Measurements from ENCODE around the gene GRAMD1A.

Gene GRAMD1A

DNA sequence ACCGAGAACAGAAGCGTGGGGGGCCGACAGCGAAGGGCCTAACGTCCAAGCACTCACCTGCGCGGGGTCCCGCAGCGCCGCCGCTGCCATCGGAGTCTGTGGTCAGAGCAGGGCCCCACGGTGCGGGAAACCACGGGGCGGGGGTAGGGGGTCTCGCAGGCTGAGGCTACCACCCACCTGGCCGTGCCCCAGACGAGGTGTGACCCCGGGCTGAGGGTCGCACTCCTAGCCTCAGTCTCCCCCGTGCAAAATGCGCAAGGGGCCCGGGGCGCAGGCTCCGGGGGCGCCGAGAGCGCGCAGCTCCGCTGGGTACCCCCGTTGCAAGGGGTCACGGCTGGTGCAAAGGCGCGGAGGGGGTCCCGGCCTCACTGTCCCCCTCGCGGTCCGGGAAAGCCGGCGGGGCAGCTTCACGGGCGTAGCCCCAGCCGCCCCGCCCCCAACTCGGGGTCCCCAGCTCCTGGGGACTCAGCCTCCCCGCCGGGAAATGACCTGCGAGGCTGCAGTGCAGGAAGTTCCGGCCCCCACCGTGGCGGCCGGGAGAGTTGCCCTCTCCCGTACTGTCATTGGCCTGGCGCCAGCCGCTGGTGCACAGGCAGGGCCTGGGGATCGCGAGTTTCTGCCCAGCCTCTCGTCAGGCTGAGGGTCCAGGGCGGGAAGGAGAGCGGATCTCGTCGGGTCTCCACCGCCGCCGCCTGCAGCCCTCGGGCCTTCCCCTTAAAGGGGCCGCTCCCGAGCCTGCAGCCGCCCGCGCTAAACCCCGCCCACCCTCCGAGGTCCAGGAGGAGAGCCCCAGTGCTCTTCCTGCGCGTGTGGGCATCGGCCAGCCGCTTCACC lies 36.3 kb upstream of the GRAMD1A start, which contains the start of gene ZNF792 (continued):
- TF ChIP-seq, protein P1, sequence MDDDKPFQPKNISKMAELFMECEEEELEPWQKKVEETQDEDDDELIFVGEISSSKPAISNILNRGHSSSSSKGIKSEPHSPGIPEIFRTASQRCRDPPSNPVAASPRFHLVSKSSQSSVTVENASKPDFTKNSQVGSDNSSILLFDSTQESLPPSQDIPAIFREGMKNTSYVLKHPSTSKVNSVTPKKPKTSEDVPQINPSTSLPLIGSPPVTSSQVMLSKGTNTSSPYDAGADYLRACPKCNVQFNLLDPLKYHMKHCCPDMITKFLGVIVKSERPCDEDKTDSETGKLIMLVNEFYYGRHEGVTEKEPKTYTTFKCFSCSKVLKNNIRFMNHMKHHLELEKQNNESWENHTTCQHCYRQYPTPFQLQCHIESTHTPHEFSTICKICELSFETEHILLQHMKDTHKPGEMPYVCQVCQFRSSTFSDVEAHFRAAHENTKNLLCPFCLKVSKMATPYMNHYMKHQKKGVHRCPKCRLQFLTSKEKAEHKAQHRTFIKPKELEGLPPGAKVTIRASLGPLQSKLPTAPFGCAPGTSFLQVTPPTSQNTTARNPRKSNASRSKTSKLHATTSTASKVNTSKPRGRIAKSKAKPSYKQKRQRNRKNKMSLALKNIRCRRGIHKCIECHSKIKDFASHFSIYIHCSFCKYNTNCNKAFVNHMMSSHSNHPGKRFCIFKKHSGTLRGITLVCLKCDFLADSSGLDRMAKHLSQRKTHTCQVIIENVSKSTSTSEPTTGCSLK (tag by site-specific recombination; IDR thresholded peaks at IDR 0.05) = no peak
- TF ChIP-seq ZNF366 (tag by site-specific recombination; conservative IDR thresholded peaks at IDR 0.05) (no peak), KLF10 (tag by site-specific recombination; IDR thresholded peaks at IDR 0.05) (peak; percentile 12; the same call in 1 of the 2 replicates), ZNF692 (tag by site-specific recombination; IDR thresholded peaks at IDR 0.05) (peak; percentile 98), ZNF670 (tag by site-specific recombination; IDR thresholded peaks at IDR 0.05; ENCODE audit: low read depth) (no peak), ZNF248 (tag by site-specific recombination; IDR thresholded peaks at IDR 0.05) (no peak), ZNF155 (tag by site-specific recombination; IDR thresholded peaks at IDR 0.05) (no peak), ZNF221 (tag by site-specific recombination; IDR thresholded peaks at IDR 0.05; ENCODE audit: borderline replicate concordance) (no peak), ZNF211 (tag by site-specific recombination; IDR thresholded peaks at IDR 0.05; ENCODE audit: low read depth) (no peak), ZNF837 (tag by site-specific recombination; IDR thresholded peaks at IDR 0.05) (peak; percentile 5; the same call in 1 of the 2 replicates), ZNF707 (tag by site-specific recombination; IDR thresholded peaks at IDR 0.05) (peak; percentile 12; the same call in 1 of the 2 replicates), GLIS1 (tag by site-specific recombination; IDR thresholded peaks at IDR 0.05) (peak; percentile 94), ZNF362 (tag by site-specific recombination; IDR thresholded peaks at IDR 0.05) (no peak), ZNF704 (tag by site-specific recombination; IDR thresholded peaks at IDR 0.05) (no peak), BCL11B (tag by site-specific recombination; IDR thresholded peaks at IDR 0.05; ENCODE audit: low read depth) (no peak; the same call in none of the 2 replicates), OVOL3 (tag by site-specific recombination; IDR thresholded peaks at IDR 0.05) (no peak), ZNF548 (tag by site-specific recombination; IDR thresholded peaks at IDR 0.05) (no peak; the same call in 1 of the 2 replicates)
- TF ChIP-seq, protein P2, sequence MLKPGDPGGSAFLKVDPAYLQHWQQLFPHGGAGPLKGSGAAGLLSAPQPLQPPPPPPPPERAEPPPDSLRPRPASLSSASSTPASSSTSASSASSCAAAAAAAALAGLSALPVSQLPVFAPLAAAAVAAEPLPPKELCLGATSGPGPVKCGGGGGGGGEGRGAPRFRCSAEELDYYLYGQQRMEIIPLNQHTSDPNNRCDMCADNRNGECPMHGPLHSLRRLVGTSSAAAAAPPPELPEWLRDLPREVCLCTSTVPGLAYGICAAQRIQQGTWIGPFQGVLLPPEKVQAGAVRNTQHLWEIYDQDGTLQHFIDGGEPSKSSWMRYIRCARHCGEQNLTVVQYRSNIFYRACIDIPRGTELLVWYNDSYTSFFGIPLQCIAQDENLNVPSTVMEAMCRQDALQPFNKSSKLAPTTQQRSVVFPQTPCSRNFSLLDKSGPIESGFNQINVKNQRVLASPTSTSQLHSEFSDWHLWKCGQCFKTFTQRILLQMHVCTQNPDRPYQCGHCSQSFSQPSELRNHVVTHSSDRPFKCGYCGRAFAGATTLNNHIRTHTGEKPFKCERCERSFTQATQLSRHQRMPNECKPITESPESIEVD (tag by site-specific recombination; IDR thresholded peaks at IDR 0.05) = no peak
- TF ChIP-seq, protein P3, sequence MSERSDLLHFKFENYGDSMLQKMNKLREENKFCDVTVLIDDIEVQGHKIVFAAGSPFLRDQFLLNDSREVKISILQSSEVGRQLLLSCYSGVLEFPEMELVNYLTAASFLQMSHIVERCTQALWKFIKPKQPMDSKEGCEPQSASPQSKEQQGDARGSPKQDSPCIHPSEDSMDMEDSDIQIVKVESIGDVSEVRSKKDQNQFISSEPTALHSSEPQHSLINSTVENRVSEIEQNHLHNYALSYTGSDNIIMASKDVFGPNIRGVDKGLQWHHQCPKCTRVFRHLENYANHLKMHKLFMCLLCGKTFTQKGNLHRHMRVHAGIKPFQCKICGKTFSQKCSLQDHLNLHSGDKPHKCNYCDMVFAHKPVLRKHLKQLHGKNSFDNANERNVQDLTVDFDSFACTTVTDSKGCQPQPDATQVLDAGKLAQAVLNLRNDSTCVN (tag by site-specific recombination; optimal IDR thresholded peaks at IDR 0.05) = peak; percentile 77
- TF ChIP-seq, protein P4, sequence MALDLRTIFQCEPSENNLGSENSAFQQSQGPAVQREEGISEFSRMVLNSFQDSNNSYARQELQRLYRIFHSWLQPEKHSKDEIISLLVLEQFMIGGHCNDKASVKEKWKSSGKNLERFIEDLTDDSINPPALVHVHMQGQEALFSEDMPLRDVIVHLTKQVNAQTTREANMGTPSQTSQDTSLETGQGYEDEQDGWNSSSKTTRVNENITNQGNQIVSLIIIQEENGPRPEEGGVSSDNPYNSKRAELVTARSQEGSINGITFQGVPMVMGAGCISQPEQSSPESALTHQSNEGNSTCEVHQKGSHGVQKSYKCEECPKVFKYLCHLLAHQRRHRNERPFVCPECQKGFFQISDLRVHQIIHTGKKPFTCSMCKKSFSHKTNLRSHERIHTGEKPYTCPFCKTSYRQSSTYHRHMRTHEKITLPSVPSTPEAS (tag by site-specific recombination; IDR thresholded peaks at IDR 0.05) = peak; percentile 51
- TF ChIP-seq, protein P5, sequence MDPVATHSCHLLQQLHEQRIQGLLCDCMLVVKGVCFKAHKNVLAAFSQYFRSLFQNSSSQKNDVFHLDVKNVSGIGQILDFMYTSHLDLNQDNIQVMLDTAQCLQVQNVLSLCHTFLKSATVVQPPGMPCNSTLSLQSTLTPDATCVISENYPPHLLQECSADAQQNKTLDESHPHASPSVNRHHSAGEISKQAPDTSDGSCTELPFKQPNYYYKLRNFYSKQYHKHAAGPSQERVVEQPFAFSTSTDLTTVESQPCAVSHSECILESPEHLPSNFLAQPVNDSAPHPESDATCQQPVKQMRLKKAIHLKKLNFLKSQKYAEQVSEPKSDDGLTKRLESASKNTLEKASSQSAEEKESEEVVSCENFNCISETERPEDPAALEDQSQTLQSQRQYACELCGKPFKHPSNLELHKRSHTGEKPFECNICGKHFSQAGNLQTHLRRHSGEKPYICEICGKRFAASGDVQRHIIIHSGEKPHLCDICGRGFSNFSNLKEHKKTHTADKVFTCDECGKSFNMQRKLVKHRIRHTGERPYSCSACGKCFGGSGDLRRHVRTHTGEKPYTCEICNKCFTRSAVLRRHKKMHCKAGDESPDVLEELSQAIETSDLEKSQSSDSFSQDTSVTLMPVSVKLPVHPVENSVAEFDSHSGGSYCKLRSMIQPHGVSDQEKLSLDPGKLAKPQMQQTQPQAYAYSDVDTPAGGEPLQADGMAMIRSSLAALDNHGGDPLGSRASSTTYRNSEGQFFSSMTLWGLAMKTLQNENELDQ (tag by site-specific recombination; IDR thresholded peaks at IDR 0.05; ENCODE audit: low read depth) = no peak
- TF ChIP-seq, protein P6, sequence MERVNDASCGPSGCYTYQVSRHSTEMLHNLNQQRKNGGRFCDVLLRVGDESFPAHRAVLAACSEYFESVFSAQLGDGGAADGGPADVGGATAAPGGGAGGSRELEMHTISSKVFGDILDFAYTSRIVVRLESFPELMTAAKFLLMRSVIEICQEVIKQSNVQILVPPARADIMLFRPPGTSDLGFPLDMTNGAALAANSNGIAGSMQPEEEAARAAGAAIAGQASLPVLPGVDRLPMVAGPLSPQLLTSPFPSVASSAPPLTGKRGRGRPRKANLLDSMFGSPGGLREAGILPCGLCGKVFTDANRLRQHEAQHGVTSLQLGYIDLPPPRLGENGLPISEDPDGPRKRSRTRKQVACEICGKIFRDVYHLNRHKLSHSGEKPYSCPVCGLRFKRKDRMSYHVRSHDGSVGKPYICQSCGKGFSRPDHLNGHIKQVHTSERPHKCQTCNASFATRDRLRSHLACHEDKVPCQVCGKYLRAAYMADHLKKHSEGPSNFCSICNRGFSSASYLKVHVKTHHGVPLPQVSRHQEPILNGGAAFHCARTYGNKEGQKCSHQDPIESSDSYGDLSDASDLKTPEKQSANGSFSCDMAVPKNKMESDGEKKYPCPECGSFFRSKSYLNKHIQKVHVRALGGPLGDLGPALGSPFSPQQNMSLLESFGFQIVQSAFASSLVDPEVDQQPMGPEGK (tag by site-specific recombination; IDR thresholded peaks at IDR 0.05) = peak; percentile 96
